Measurements from ENCODE around the gene C1orf35.
A peak's percentile ranks its signal among the peaks of the same experiment; 100 is the strongest.

Gene C1orf35

DNA sequence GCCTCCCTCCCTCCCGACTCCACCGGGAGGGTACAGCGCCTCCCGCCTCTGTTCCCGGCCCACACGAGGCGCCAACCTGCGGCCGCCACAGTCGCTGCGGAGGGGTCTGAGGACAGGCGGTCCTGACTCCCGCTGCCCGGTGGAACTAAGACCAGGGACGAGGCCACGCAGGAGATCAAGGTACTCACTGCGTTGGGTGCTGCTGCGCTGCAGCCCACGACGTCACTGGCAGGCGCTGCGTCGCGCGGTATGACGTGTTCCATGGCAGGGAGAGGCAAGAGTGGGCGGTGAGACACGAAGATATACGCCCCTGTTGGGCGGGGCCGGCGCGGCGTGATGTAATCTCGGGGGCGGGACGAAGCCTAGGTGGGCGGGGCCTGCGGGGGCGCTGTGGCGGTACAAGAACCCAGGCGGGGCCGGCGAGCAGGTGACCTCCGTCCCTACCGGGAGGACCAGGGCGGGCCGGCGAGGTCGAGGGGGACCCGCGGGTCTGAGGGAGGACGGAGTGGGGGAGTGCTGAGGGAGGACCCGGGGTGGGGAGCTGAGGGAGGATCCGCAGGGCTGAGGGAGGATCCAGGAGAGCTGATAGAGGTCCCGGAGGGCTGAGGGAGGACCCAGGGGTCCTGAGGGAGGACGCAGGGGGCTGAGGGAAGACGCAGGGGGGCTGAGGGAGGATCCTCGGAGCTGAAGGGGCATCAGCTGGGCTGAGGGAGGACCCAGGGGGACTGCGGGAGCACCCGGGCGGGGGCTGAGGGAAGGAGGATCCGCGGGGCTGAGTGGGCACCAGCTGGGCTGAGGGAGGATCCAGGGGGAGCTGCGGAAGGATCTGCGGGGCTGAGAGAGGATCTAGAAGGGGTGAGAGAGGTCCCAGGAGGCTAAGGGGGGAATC, 6.2 kb upstream of the C1orf35 start, which contains the start of gene MRPL55:
TSS of gene MRPL55 (minus strand) at position 227 of the 889 bp plus-strand sequence. CDS start 1,039 bp downstream, outside the sequence.
- DNase-seq = peak; percentile 96

- DNase-seq = no peak
Observed at GRCh38 chr1:228108742-228109072, 5.6 kb upstream of the C1orf35 start.

DNA sequence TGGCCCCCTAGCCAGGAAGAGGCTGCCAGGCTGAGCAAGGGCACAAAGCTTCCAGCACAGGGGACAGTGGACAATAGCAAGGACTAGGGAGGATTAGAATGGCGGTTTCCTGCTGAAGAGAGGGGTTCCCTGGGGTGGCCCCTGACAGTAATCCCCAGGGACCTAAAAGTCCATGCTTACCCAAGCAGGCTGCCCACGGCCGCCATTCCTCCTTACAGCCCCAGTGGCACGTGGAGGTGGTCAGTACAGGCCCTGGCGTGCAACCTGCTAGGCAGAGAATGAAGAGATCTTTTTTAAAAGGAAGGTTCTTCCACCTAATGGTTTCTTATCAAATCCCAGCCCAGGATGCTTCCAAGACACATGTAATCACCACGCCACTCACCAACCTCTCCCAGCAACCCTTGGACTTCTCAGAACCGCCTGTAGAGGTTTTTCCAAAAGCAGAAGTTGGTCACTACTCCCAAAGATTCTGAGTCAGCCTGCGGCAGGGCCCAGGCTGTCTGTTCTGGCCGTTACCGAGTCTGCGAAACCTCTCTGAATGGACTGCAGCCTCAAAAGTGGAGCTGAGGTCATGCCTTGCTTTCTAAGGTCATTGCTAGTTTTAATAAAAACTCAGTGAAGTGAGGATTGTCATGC, 5.0 kb upstream of the C1orf35 start:
- no peak for DNase-seq

GRCh38 chr1:228107636-228108035, 4.5 kb upstream of the C1orf35 start:
- DNase-seq = no peak

GRCh38 chr1:228106800-228107054, 3.6 kb upstream of the C1orf35 start:
- DNase-seq = no peak

DNA sequence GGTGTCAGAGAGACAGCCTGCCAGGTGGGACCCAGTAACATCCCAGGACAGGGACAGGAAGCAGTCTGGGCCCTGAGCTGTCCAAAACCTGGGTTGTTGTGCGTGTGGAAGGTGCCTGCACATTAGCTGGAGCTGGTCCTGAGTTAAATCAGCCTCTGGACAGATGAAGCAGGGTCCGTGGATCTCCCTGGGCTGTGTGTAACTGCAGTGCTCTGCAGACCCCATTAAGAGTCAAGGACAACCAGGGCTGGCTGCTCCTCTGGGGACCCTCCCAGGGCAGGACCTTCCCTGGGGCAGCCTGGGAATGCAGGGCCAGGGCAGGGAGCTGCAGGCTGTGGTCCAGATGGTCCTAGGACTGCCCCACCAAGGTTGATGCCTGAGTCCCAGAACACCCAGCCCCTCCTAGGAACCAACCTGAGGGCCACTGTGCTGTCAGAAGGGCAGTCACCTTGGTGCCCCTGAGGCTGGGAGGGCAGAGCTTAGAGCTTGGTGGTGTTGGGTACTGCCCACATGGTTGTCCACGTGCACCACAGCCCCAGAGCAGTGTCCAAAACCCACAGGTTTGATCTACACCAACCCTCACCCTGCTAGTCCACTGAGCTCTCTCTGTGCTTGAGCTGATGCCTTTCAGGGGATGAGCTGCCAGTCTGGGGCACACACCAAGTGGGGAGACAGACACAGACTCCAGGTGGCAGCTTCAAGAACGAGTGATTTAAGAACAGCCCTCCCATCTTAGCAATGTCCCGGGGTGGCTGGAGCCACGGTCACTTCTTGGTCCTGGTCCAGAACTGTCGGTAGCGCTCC, 3.1 kb upstream of the C1orf35 start:
- DNase-seq = no peak

DNA sequence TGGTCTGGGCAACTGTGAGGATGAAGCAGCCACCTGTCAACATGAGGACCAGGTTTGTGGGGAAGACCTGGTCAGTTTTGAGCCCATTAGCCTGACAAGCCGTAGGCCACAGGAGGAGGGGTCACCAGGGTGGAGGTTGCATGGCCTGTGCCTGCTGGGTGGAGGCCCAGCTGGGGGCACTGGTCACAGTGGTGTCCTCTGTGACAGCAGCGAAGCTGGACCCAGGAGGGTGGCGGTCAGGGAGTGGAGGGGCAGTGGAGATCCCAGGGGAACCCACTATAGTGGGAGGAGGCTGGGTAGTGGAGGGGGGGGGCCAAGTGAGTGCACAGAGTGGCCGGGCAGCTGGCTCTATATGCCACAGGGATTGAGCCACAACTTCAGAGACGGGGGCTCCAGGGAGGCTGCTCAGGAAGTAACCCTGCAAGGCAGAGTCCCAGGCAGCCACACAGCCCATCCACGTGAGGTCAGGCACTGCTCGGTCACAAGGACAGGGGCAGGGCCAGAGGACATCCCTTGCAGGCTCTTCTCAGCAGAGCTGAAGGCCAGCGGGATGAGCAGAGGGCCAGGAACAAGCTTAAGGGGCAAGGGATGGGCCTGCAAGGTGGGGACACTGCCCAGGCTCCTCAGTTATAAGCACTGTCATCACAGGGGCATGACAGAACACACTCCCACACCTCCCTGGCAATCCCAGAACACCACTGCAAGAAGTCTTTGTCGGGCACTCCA, 2.3 kb upstream of the C1orf35 start:
- no peak for DNase-seq

DNA sequence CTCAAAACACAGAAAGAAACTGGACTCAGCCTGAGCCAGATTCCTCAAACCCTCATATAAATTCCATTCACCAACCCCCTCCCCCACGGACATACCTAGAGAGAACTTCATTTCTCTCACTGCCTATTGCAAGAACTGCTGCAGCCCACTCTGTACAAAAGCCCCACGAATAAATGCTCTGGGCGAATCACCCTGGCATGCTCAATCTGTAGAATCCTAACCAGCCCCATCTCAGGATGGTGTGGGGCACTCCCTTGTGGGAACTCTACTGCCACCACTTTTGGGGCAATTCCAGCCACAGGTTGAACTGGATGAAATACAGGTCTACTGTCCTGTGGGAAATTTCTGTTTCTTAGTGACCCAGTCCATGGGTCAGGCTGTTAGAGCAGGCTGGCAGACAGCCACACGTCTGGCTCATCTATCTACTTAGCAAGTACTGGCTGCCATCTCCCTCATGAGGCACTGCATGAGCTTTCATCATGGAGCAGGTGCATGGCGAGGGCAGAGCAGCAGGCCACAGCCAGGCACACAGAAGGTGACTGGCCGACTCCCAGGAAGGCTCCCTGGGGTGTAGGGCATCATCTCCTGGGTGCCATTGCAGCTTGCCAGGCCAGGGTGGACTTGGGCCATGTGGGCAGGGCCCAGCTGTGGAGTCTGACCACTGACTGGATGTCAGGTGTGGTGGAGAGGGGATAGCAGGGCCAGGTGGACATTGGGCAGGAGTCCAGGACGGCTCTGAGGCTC, 1.6 kb upstream of the C1orf35 start:
- no peak for DNase-seq

GRCh38 chr1:228101994-228102790, 933 bp downstream of the C1orf35 start:
- DNase-seq = peak; percentile 54

DNA sequence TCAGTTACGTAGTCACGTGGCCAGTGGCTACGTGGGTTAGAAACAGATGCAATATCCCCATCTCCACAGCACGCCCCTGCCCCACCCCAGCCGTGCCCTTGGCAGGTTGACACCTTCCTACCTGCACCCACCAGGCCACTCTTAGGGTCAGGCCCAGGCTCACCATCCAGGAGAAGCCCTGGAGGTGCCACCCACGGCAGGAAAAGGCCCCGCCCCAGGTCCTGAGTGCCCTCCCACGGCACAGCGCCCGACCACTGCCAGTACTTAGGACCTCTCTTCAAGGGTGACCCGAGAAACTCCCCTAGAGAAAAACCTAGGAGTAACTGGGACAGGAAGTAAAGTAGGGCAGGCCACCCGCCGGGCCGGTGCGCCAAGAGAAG, 1.5 kb downstream of the C1orf35 start:
- no peak for DNase-seq

DNA sequence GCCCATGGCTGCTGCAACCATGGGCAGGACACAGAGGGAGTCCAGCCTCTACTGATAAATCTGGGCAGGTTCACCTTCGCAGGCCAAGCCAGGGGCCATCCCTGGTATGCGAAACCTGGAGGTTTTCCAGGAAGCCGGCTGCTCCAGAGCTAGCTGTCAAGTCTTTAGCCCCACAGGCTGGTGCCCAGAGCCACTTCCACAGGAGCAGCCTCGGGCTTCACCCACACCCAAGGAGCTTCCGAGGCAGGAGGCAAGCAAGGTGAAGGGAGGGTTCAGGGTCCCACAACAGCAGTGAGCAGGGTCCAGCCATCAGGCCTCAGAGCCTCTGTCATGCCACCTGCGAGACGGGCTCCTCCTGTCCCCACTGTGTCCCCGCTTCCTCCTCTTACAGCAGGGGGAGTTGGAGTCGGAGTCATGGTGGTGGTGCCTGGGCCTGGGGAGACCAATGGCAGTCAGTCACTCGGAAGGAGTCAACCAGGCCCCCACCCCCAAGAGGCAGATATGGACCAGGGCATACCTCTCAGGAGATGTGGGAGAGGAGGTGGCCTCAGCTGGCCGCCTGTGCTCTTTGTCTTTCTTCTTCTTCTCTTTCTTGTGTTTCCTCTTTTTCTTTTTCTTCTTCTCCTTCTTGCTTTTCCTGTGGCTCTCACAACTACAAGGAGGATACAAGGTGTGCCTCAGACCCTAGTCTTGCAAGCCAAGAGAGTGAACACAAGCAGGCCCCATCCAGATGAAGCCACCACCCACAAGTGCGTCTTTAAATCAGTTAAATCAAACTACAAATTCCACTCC, 2.1 kb downstream of the C1orf35 start:
- no peak for DNase-seq

DNA sequence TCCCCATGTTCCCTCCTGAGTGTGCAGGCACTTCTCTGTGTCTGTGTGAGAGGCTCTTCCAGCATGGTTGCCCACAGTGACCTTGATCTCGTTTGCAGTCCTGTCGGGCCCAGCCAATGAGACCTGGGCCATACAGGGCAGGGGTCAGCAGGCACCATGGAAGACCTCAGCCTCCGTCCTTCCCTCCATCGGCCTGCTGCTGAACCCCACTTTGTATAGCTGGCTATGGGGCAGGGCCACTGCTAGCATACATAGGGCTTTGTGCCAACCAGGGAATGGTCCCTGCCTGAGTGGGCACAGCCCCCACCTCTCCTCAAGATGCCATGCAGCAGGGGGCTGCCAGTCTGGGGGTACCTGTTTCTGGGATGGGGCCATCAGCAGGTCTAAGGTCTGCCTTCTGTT, 3.8 kb downstream of the C1orf35 start:
- DNase-seq = no peak

GRCh38 chr1:228098323-228098931, 4.7 kb downstream of the C1orf35 start:
- DNase-seq = no peak

DNA sequence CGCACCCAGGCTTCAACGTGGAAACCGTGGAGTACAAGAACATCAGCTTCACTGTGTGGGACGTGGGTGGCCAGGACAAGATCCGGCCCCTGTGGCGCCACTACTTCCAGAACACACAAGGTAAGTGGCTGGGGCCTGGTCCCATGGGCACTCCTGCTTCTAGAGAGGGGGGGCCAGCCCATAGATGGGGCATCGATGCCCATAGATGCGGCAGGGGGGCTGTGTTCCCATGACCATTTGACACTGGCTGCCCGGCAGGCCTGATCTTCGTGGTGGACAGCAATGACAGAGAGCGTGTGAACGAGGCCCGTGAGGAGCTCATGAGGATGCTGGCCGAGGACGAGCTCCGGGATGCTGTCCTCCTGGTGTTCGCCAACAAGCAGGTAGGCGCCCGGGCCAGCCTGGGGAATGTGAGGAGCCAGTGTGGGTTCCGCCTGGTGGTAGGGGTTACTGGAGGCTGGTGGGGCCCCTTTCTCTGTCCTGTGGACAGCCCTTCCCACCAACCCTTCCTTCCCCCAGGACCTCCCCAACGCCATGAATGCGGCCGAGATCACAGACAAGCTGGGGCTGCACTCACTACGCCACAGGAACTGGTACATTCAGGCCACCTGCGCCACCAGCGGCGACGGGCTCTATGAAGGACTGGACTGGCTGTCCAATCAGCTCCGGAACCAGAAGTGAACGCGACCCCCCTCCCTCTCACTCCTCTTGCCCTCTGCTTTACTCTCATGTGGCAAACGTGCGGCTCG, 5.6 kb downstream of the C1orf35 start:
- DNase-seq = no peak

GRCh38 chr1:228096416-228097332, 6.5 kb downstream of the C1orf35 start:
- DNase-seq = no peak

- no peak for DNase-seq
Observed at GRCh38 chr1:228095938-228096337, 7.2 kb downstream of the C1orf35 start.

- DNase-seq = no peak
Observed at GRCh38 chr1:228095161-228095560, 8.0 kb downstream of the C1orf35 start.

DNA sequence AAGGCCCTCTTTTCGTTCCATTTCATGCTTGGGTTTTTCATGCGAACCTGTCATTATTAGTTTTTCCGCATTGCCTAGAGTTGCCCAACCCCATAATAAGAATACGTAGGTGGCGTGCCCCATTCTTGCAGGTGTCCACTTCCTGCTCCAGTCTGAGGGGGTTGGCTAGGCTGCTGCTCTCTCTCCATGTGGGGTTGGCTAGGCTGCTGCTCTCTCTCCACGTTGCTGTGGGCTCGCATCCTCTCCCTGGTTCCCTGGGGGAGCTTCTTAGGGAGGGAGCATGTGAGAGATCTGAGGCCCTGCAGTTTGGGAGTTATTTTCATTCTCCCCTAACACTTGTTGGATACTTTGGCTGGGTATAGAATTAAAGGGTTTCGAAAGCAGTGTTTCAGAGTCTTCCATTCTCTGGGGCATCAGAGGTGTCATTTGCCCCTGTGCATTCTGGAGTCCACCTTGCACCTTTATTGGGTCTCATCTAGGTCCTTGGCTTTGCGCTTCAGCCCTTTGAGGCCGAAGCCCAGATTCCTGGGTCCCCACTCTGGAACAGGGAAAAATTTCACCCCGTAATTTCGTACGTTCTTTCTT, 8.6 kb downstream of the C1orf35 start:
- no peak for DNase-seq
